Spleen (tissue), 13 donors: ENCODE measurements around the gene JCAD. TPM values are rescaled to one million over a fixed set of nuclear protein-coding genes. Genes with fewer than 3 reads are reported as not detected.
"Not testable (repeated sequence)": the region's sequence is repeated elsewhere in the genome, so short reads cannot be mapped to it uniquely, and the experiment has no call there.

Experiments
- DNase-seq: peaks from one replicate; pipeline ENCODE4 v3.0.0-alpha.2; 2020
- H3K27ac ChIP-seq, 8 donors: fragments of 200-600 bp; sonication (generic) in 7 of 8; 1 replicate in 4 of 8; 2 replicates in 4 of 8; pipeline versions ENCODE4 v1.5.0 to v1.8.0; 2016 to 2021; ENCODE audit warnings: inconsistent platforms in 4 of 8, mild to moderate bottlenecking in 4 of 8, moderate library complexity in 1 of 8
- H3K27me3 ChIP-seq, 7 donors: fragments of 200-600 bp; sonication (generic) in 6 of 7; replicated peaks in 1 of 7; 1 replicate in 4 of 7; 2 replicates in 3 of 7; pipeline versions ENCODE4 v1.5.0 to v1.8.0; 2016 to 2021; ENCODE audit warnings: inconsistent platforms in 3 of 7, mild to moderate bottlenecking in 1 of 7
- H3K36me3 ChIP-seq, 6 donors: fragments of 200-600 bp; sonication (generic) in 5 of 6; 1 replicate in 4 of 6; 2 replicates in 2 of 6; pipeline versions ENCODE4 v1.5.0 to v1.8.0; 2016 to 2021; ENCODE audit warnings: inconsistent platforms in 2 of 6
- H3K4me1 ChIP-seq, 6 donors: fragments of 200-600 bp; sonication (generic) in 5 of 6; 1 replicate in 3 of 6; 2 replicates in 3 of 6; pipeline versions ENCODE4 v1.5.0 to v1.8.0; 2016 to 2021; ENCODE audit warnings: inconsistent platforms in 3 of 6
- H3K4me3 ChIP-seq, 8 donors: fragments of 200-600 bp; sonication (generic) in 7 of 8; 1 replicate in 4 of 8; 2 replicates in 4 of 8; pipeline versions ENCODE4 v1.5.0 to v1.8.0; 2016 to 2021; ENCODE audit warnings: inconsistent platforms in 4 of 8, mild to moderate bottlenecking in 4 of 8, moderate library complexity in 2 of 8
- H3K9me3 ChIP-seq, 8 donors: fragments of 200-600 bp; sonication (generic) in 7 of 8; 1 replicate in 4 of 8; 2 replicates in 4 of 8; pipeline versions ENCODE4 v1.5.0 to v1.8.0; 2016 to 2021; ENCODE audit warnings: inconsistent platforms in 4 of 8
- CTCF ChIP-seq, 11 experiments: fragments of 200-600 bp in 7 of 11; fragments of 450-650 bp in 4 of 11; sonication (generic) in 4 of 11; IDR thresholded peaks in 8 of 11; conservative IDR thresholded peaks in 3 of 11; 1 replicate in 7 of 11; 2 replicates in 4 of 11; pipeline versions ENCODE4 v1.4.0 to v1.8.0; 2016 to 2021; ENCODE audit warnings: antibody characterized with exemption in 11 of 11, inconsistent platforms in 4 of 11, mild to moderate bottlenecking in 1 of 11
- POLR2A ChIP-seq, 3 donors: fragments of 450-650 bp; IDR thresholded peaks; one replicate each; pipeline ENCODE4 v1.5.1; 2017; ENCODE audit warnings: antibody characterized with exemption in 3 of 3, mild to moderate bottlenecking in 1 of 3
- POLR2AphosphoS5 ChIP-seq, 3 donors: sonication (generic); formaldehyde crosslinking; IDR thresholded peaks; one replicate each; pipeline ENCODE4 v1.5.1; 2017; ENCODE audit warnings: antibody characterized with exemption in 3 of 3
- WGBS, 5 donors: extraction: QIAGEN DNeasy Blood & Tissue Kit in 3 of 5; methylation state at CpG; one replicate each; pipeline versions ENCODE4 v1.1.5 to v1.1.7; 2013 to 2018; 5-methylcytosine and 5-hydroxymethylcytosine counted together
- intact Hi-C: fragments of 100-400 bp; cut with DNase I; formaldehyde crosslinking; loops from one replicate; pipeline ENCODE4 v1.15.0; 2023; ENCODE audit warnings: low total_unique reads
- long read RNA-seq, 2 donors: transcript quantifications; one replicate each; lab custom pipeline, GENCODE V29; 2026
- polyA plus RNA-seq, 3 donors: library from polyadenylated mRNA; stranded (reverse); fragments of 200-250 nt; gene quantifications; one replicate each; pipeline ENCODE4 v1.2.1, GENCODE V29; 2013
- total RNA-seq, 7 donors: library from RNA; depleted of rRNA in 3 of 7; stranded (reverse); fragments of >200 nt in 3 of 7; fragmentation: NEBNext Ultra II Directional in 4 of 7; extraction: Animal tissue kit (Norgen Biotek cat#: 25700) in 4 of 7; gene quantifications; one replicate each; pipeline versions ENCODE4 v1.1.0 to v1.2.1, GENCODE V29; 2016 to 2021
- donor health status: healthy with polysubstance abuse.
- donor health status: DM: no; HTN: no; CAD: no; lungs with moderate emphysema.
- donor health status: DM: no; HTN: no; CAD: no.
- donor health status: Bipolar disorder and iron deficiency.
- donor health status: healthy.
- donor health status: DM: no; HTN: no; CAD: no.
- donor health status: DM: yes; HTN: yes; CAD: no.

JCAD gene
- 1 to 10 TPM; 1.2 to 5.2 (median 2.2) TPM for total RNA-seq
- polyA plus RNA-seq, result under 1 TPM; 0.26 to 0.83 (median 0.64) TPM
- long read RNA-seq, donor 1, result 0 reads
- long read RNA-seq, donor 2, result 0 reads

GRCh38 chr10:30059209-30060107 lies at the start of gene JCAD:
Gene JCAD, minus strand, starts transcription at chr10:30059586. Its CDS starts 11,774 bp downstream, at chr10:30047812.
- no peaks in the 10 kb centered on the region for H3K9me3 ChIP-seq
- H3K27me3 ChIP-seq, result peaks cover 0 to 81% (median 37%) of the 10 kb centered on the region in 7 donors
- peaks cover 3 to 24% (median 14%) of the 10 kb centered on the region in 6 donors for H3K4me1 ChIP-seq
- H3K36me3 ChIP-seq, result no peaks in the 10 kb centered on the region
- TF ChIP-seq CTCF (IDR thresholded peaks at IDR 0.05 in 8 of 11, conservative IDR thresholded peaks at IDR 0.05 in 3 of 11) (no peak), POLR2AphosphoS5 (IDR thresholded peaks at IDR 0.05) (no peak), POLR2A (IDR thresholded peaks at IDR 0.05) (no peak)
- peak; percentile 90 for DNase-seq
- H3K27ac ChIP-seq, result peak within 1 kb of the TSS in 4 of 8 donors; percentile 15 to 49 (median 25)
- 5 to 8% (median 6%) methylated on average over 30 to 66 of the region's 66 CpGs for WGBS, 5 donors
- intact Hi-C loops, result no loop called here
- peak within 1 kb of the TSS; percentile 24 to 77 (median 48) for H3K4me3 ChIP-seq

GRCh38 chr10:30106987-30107386 lies 47.6 kb upstream of the JCAD start:
- Histone ChIP-seq H3K4me3 (no peak overlapping the region), H3K4me1 (no peaks in the 10 kb centered on the region), H3K27me3 (peaks cover 0 to 12% (median 0%) of the 10 kb centered on the region in 7 donors), H3K36me3 (no peaks in the 10 kb centered on the region), H3K9me3 (no peaks in the 10 kb centered on the region), H3K27ac (no peak overlapping the region)
- TF ChIP-seq CTCF (IDR thresholded peaks at IDR 0.05 in 8 of 11, conservative IDR thresholded peaks at IDR 0.05 in 3 of 11) (no peak), POLR2AphosphoS5 (IDR thresholded peaks at IDR 0.05) (no peak), POLR2A (IDR thresholded peaks at IDR 0.05) (no peak)
- no peak for DNase-seq
- intact Hi-C loops, result no loop called here
- WGBS, 5 donors, result 83 to 96% (median 89%) methylated on average over 5 of the region's 5 CpGs

GRCh38 chr10:30103595-30104320 lies 44.4 kb upstream of the JCAD start:
- Histone ChIP-seq H3K27ac (no peak overlapping the region), H3K9me3 (no peaks in the 10 kb centered on the region), H3K36me3 (no peaks in the 10 kb centered on the region), H3K4me1 (no peaks in the 10 kb centered on the region), H3K4me3 (no peak overlapping the region), H3K27me3 (peaks cover 0 to 9% (median 0%) of the 10 kb centered on the region in 7 donors)
- DNase-seq, result no peak
- intact Hi-C loops, result no loop called here
- 62 to 78% (median 73%) methylated on average over 7 of the region's 7 CpGs for WGBS, 5 donors
- no peak for TF ChIP-seq POLR2A (IDR thresholded peaks at IDR 0.05)
- no peak for TF ChIP-seq CTCF (IDR thresholded peaks at IDR 0.05 in 8 of 11, conservative IDR thresholded peaks at IDR 0.05 in 3 of 11)
- no peak for TF ChIP-seq POLR2AphosphoS5 (IDR thresholded peaks at IDR 0.05)

GRCh38 chr10:30099706-30100105 lies 40.3 kb upstream of the JCAD start:
- DNase-seq, H3K27ac ChIP-seq, H3K27me3 ChIP-seq, H3K36me3 ChIP-seq, intact Hi-C loops, H3K9me3 ChIP-seq, H3K4me3 ChIP-seq, H3K4me1 ChIP-seq: not testable (repeated sequence)
- 86 to 99% (median 92%) methylated on average over 7 of the region's 7 CpGs for WGBS, 5 donors
